Measurements from ENCODE around the gene DDX25. TPM values are rescaled to one million over a fixed set of nuclear protein-coding genes. Genes with fewer than 3 reads are reported as not detected.

Gene DDX25
- total RNA-seq, 1 donor from 2014 or later, result not detected

- intact Hi-C loops (cut with micrococcal nuclease), result no loop called here
These were observed 28.9 kb downstream of the DDX25 start for GRCh38 chr11:125933030-125933813.

DNA sequence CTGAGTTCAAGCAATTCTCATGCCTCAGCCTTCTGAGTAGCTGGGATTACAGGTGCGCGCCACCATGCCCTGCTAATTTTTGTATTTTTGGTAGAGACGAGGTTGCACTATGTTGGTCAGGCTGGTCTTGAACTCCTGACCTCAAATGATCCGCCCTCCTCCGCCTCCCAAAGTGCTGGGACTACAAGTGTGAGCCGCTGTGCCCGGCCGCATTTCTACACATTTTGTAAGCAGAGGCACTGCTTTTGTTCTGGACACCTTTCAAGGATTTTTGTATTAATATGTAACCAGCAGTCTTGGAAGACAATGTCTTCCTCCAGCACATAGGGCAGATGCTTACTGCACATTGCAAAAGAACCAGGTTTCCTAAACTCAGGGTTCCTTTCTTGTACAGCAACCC is 30.2 kb downstream of the DDX25 start:
- intact Hi-C loops (cut with micrococcal nuclease), result no loop called here

GRCh38 chr11:125935056-125935455 is 30.7 kb downstream of the DDX25 start:
- intact Hi-C loops (cut with micrococcal nuclease), result no loop called here

GRCh38 chr11:125935618-125936199 is 31.4 kb downstream of the DDX25 start:
- intact Hi-C loops (cut with micrococcal nuclease), result no loop called here

GRCh38 chr11:125938418-125938817 is 34.1 kb downstream of the DDX25 start:
- intact Hi-C loops (cut with micrococcal nuclease), result no loop called here

- intact Hi-C loops (cut with micrococcal nuclease), result no loop called here
These were observed 34.8 kb downstream of the DDX25 start for GRCh38 chr11:125939081-125939521.

GRCh38 chr11:125940145-125940544 is 35.8 kb downstream of the DDX25 start:
- intact Hi-C loops (cut with micrococcal nuclease), result no loop called here

GRCh38 chr11:125941267-125941618 is 36.9 kb downstream of the DDX25 start:
- intact Hi-C loops (cut with micrococcal nuclease), result no loop called here

DNA sequence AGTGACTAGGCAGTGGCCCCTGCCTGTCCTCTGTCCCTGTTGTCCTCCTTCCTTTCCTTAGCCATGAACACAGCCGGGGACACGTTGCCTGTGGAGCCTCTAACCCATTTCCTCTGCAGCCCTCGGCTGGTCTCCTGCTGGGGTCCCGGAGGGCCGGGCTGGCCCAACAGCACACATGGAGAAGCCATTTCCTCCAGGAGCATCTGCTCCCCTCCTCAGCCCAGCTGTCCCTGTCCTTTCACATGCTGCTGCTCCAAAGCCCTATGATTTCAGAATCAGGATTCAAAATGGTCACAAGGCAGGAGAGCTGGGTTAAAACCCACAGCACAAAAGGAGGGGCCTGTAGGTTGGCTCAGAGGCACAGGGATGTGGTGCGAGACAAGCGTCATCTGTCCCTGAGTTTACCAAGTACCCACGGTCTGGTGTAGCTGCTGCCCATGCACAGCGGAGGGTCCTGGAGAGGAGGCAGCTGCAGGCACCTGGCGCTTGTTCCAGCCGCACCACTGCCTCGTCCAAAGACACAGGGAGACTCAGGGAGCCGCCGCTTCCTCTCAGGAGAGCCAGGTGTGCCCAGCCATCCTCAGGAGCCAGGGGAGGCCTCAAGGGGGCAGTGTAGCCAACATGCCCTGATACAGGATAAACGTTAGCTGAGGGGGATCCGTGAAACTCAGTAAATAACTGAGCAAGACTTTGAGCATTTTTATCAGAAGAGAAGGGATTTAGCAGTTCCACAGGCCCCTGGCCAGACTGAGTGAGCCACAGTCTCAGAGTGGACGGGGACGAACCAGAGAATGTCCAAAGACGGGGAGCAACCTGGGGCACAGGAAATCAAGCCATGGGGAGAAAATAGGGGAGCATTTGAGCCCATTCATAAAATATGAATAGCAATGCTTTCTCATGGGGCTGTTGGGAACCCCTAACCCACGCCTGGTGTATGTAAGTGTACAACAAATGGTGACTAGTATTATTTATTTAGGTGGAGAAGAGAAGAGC is 37.6 kb downstream of the DDX25 start:
- intact Hi-C loops (cut with micrococcal nuclease), result loop anchor here (1.0 kb wide), 2 partner anchors 19 to 252 kb away; no protein-coding TSS in a partner anchor

GRCh38 chr11:125942771-125943428 is 38.6 kb downstream of the DDX25 start:
- intact Hi-C loops (cut with micrococcal nuclease), result loop anchor here (1.0 kb wide), 2 partner anchors 20 to 251 kb away; no protein-coding TSS in a partner anchor

DNA sequence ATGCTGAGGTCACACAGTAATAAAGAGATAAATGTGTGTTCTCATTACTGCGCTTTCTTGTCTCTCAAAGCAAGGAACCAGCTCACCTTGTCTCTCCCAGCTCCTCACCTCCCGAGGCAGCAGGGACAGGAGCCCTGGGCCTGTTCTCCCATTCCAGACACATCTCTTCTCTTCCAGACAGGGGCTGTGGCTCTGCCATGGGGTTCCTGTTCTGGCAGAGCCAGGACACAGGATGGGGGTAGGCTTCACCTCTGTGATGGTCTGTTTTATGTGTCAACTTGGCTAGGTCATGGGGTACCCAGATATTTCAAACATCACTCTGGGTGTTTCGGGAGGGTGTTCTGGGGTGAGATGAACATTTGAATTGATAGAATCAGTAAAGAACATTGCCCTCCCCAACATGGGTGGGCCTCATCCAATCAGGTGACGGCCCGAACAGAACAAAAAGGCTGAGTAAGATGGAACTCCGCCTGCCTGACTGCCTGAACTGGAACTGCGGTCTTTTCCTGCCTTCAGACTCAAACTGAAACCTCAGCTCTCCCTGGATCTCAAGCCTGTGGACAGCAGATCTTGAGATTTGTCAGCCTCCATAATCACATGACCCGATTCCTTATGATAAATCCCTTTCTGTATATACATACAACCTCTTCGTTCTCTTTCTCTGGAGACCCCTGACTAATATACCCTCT is 39.5 kb downstream of the DDX25 start:
- intact Hi-C loops (cut with micrococcal nuclease), result no loop called here

GRCh38 chr11:125944350-125945010 is 40.2 kb downstream of the DDX25 start:
- intact Hi-C loops (cut with micrococcal nuclease), result no loop called here

DNA sequence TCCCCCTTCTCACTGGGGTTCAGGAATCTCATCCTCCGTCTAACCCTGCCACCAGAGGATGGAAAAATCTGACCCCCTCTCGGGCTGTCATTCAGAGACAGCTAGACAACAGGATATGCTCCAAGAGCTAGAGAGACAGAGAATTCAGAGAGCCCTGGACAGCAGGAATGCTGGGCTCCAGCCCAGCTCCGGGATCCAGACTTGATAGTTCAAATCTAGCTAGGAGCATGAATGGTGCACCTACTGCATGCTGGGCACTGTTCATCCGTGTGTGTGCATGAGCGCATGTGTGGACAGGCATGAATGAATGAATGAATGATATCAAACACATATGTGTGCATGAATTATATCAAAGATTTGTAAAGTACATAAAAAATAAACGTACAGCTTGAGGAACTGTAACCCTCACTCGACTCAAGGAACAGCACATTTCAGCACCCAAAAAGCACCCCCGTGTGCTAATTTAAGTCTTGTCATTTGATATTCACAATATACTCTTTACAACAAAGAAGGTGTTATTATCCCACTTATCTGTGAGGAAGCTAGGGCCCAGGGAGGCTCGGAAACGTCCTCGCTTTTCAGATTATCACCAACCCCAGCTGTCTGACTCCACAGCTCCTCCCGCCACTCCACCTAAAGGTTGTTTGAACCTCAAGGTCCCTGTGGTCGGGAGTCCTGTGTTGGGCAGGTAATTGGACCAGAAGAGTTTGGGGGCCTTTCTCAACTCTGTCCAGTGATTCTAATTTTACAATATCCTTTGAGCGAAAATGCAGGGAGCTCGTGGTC is 40.9 kb downstream of the DDX25 start:
- intact Hi-C loops (cut with micrococcal nuclease), result no loop called here

DNA sequence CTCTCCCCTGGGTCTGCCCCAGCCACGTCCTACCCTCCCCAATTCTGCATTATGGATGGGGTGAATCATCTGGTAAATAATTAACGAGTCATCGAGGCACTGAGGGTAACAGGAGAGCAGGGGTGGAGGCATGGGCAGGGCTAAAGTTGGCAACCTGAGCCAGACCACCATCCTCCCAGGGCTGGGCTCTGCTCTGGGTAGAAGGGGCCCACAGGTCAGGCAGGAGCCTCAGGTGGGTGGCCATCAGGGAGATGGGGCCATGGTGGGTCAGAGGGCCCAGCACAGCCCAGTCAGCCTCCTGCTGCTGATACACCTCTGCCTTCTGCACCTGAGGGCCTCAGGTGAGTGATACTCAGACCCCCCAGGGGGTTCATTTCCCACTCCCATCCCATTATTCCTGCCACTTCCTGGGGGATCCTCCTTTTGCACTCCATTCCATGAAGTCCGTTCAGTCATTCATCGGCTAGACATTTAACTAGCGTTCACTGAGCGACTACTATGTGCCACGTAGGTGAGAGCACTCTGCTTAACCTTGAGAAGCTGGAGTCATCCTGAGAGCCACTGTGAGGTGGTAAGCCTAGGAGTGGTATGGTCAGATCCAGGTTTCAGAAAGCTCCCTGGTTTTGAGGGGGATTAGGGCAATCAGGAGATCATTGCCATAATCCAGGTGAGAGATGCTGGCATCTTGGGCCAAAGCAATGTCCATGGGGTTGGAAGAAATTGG is 41.7 kb downstream of the DDX25 start, which contains the start of gene VSIG10L2:
VSIG10L2 (plus strand) TSS at position 248 of the 724 bp plus-strand sequence; CDS start at position 260, 12 bp downstream.
- intact Hi-C loops (cut with micrococcal nuclease), result no loop called here

GRCh38 chr11:125946712-125947418 is 42.6 kb downstream of the DDX25 start:
- intact Hi-C loops (cut with micrococcal nuclease), result no loop called here

GRCh38 chr11:125947419-125948277 is 43.3 kb downstream of the DDX25 start:
- intact Hi-C loops (cut with micrococcal nuclease), result no loop called here

Data from T-helper 1 cell treated with Interleukin-12 subunit alpha and Interleukin-12 subunit beta and Interleukin-4 antibody, amounts not matched to agents 30 ng/mL and 1 ng/mL, for 36 hours (primary cell).